OCI-LY7 (cell line): ENCODE data around the gene AKAP10. TPM values are rescaled to one million over a fixed set of nuclear protein-coding genes. Genes with fewer than 3 reads are reported as not detected.
A peak's percentile ranks its signal among the peaks of the same experiment; 100 is the strongest.

Experiments
- BruUV-seq: library from RNA; stranded (reverse); fragments of 400-500 nt; replicated peaks from 2 replicates; lab custom pipeline; 2021; lab: Mats Ljungman, UMichigan
- CTCF ChIA-PET: fragments of 300-600 bp; sonication (Branson Sonifier 250); formaldehyde crosslinking; loops from one replicate; lab custom pipeline; 2022; ENCODE audit warnings: antibody characterized with exemption; ENCODE audit not compliant: unreplicated experiment; lab: Charles Lee
- POLR2A ChIA-PET: fragments of 300-600 bp; sonication (Branson Sonifier 250); formaldehyde crosslinking; loops from one replicate; lab custom pipeline; 2022; ENCODE audit warnings: antibody characterized with exemption; lab: Charles Lee
- DNase-seq: peaks from one replicate; pipeline ENCODE4 v3.0.0-alpha.2; 2015; ENCODE audit warnings: low spot score
- H2AFZ ChIP-seq: fragments of 200-600 bp; sonication (generic), shearing (Covaris generic); 2 replicates; pipeline ENCODE4 v1.6.1; 2014; ENCODE audit warnings: mild to moderate bottlenecking, antibody characterized with exemption, low read length, moderate library complexity
- H3K27ac ChIP-seq: fragments of 200-600 bp; sonication (generic); 2 replicates; pipeline ENCODE4 v1.5.1; 2014; ENCODE audit warnings: mixed run types, low read depth, mild to moderate bottlenecking, moderate library complexity, low read length, inconsistent platforms; ENCODE audit not compliant: poor library complexity, severe bottlenecking
- H3K36me3 ChIP-seq: fragments of 200-600 bp; sonication (generic); 2 replicates; pipeline ENCODE4 v1.6.1; 2014; ENCODE audit warnings: mild to moderate bottlenecking, antibody characterized with exemption, low read length, moderate library complexity, mixed read lengths; ENCODE audit not compliant: insufficient read depth
- H3K4me1 ChIP-seq: fragments of 200-600 bp; sonication (generic); 2 replicates; pipeline ENCODE4 v1.5.1; 2014; ENCODE audit warnings: mild to moderate bottlenecking, low read length; ENCODE audit not compliant: insufficient read depth, poor library complexity, severe bottlenecking
- H3K4me2 ChIP-seq: fragments of 200-600 bp; sonication (generic); 2 replicates; pipeline ENCODE4 v1.6.1; 2014; ENCODE audit warnings: mild to moderate bottlenecking, low read length
- H3K4me3 ChIP-seq: fragments of 200-600 bp; sonication (generic); 2 replicates; pipeline ENCODE4 v1.5.1; 2014; ENCODE audit warnings: mild to moderate bottlenecking, low read depth, low read length; ENCODE audit not compliant: poor library complexity, severe bottlenecking
- H3K79me2 ChIP-seq: fragments of 200-600 bp; sonication (generic); 2 replicates; pipeline ENCODE4 v1.6.1; 2016; ENCODE audit warnings: low read depth, mild to moderate bottlenecking, low read length, moderate library complexity, mixed read lengths; ENCODE audit not compliant: insufficient read depth
- H3K9me2 ChIP-seq: fragments of 200-600 bp; sonication (generic); 2 replicates; pipeline ENCODE4 v1.6.1; 2016; ENCODE audit warnings: mild to moderate bottlenecking, low read length, mixed read lengths; ENCODE audit not compliant: insufficient read depth
- H3K9me3 ChIP-seq: fragments of 200-600 bp; sonication (generic); 2 replicates; pipeline ENCODE4 v1.6.1; 2014; ENCODE audit warnings: mild to moderate bottlenecking, mixed run types, low read length, mixed read lengths
- H4K20me1 ChIP-seq: fragments of 200-600 bp; sonication (generic); 2 replicates; pipeline ENCODE4 v1.6.1; 2014; ENCODE audit warnings: mild to moderate bottlenecking, antibody characterized with exemption, low read length, moderate library complexity, mixed read lengths; ENCODE audit not compliant: insufficient read depth
- EZH2phosphoT487 ChIP-seq: fragments of 200-600 bp; sonication (generic); IDR thresholded peaks from 2 replicates; pipeline ENCODE4 v1.6.1; 2018; ENCODE audit warnings: low read depth, borderline replicate concordance, mild to moderate bottlenecking, mixed run types, antibody characterized with exemption, low read length, moderate library complexity, mixed read lengths
- intact Hi-C: fragments of 100-400 bp; cut with micrococcal nuclease; formaldehyde crosslinking; loops from one replicate; pipeline ENCODE4 v1.10.0; 2022; ENCODE audit not compliant: unreplicated experiment
- total RNA-seq, 2 experiments: library from RNA; depleted of rRNA in 1 of 2; stranded (reverse); fragments of >200 nt in 1 of 2; shearing (Covaris generic) in 1 of 2; gene quantifications; 2 replicates each; pipeline ENCODE4 v1.2.3, GENCODE V29; 2014 to 2022
- TF ChIP-seq, protein P1 (sequence below): fragments of 200-600 bp; sonication (generic); conservative IDR thresholded peaks from 2 replicates; pipeline ENCODE4 v1.5.1; 2014; ENCODE audit warnings: mild to moderate bottlenecking, antibody characterized with exemption, low read length, moderate library complexity, mixed read lengths

Gene AKAP10
- total RNA-seq, 2 experiments from 2014 or later, result 20.5 to 35.7 TPM

DNA sequence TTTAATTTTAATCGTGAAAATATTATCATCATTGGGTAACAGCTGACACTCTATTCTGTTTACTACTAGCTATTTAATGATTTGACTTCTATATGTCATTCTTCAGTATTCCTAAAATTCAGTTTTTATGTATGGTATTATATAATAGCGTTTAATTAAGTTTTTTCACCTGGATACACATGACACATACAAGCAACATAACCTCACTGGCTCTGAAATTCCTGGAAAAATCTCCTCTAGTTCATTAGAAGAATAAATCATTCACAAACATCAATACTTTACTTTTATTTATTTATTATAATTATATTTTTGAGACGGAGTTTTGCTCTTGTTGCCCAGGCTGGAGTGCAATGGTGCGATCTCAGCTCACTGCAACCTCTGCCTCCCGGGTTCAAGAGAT, 44.0 kb downstream of the AKAP10 start:
- DNase-seq, result no peak
- CTCF ChIA-PET, result no interaction called here
- BruUV-seq, result no TSS peak
- POLR2A ChIA-PET, result interaction anchor here (0.6 kb wide), 1 partner anchor 51 kb away, joined by 3 read pairs; no protein-coding TSS in a partner anchor
- H3K4me1 ChIP-seq, result no peaks in the 10 kb centered on the region
- no peaks in the 10 kb centered on the region for H3K9me3 ChIP-seq
- intact Hi-C loops, result no loop called here
- H4K20me1 ChIP-seq, result no peaks in the 10 kb centered on the region
- H3K27ac ChIP-seq, result no peak overlapping the region
- H3K4me3 ChIP-seq, result no peak overlapping the region
- H3K4me2 ChIP-seq, result no peak overlapping the region
- H3K9me2 ChIP-seq, result no peaks in the 10 kb centered on the region
- peaks cover 86% of the 10 kb centered on the region for H3K36me3 ChIP-seq
- no peaks in the 10 kb centered on the region for H3K79me2 ChIP-seq
- H2AFZ ChIP-seq, result no peak overlapping the region
- TF ChIP-seq, protein P1, sequence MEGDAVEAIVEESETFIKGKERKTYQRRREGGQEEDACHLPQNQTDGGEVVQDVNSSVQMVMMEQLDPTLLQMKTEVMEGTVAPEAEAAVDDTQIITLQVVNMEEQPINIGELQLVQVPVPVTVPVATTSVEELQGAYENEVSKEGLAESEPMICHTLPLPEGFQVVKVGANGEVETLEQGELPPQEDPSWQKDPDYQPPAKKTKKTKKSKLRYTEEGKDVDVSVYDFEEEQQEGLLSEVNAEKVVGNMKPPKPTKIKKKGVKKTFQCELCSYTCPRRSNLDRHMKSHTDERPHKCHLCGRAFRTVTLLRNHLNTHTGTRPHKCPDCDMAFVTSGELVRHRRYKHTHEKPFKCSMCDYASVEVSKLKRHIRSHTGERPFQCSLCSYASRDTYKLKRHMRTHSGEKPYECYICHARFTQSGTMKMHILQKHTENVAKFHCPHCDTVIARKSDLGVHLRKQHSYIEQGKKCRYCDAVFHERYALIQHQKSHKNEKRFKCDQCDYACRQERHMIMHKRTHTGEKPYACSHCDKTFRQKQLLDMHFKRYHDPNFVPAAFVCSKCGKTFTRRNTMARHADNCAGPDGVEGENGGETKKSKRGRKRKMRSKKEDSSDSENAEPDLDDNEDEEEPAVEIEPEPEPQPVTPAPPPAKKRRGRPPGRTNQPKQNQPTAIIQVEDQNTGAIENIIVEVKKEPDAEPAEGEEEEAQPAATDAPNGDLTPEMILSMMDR, result no peak
- no peak for TF ChIP-seq EZH2phosphoT487

- H3K9me3 ChIP-seq, result no peaks in the 10 kb centered on the region
- H3K4me1 ChIP-seq, result no peaks in the 10 kb centered on the region
- no peak overlapping the region for H3K4me2 ChIP-seq
- DNase-seq, result no peak
- POLR2A ChIA-PET, result no interaction called here
- CTCF ChIA-PET, result interaction anchor here (0.6 kb wide), 1 partner anchor 1601 kb away, joined by 3 read pairs; no protein-coding TSS in a partner anchor
- TF ChIP-seq EZH2phosphoT487, result no peak
- TF ChIP-seq, protein P1, result no peak
- no peaks in the 10 kb centered on the region for H3K9me2 ChIP-seq
- no peak overlapping the region for H3K4me3 ChIP-seq
- H2AFZ ChIP-seq, result no peak overlapping the region
- peaks cover 87% of the 10 kb centered on the region for H3K36me3 ChIP-seq
- TSS peak; percentile 56 for BruUV-seq
- H4K20me1 ChIP-seq, result no peaks in the 10 kb centered on the region
- no peak overlapping the region for H3K27ac ChIP-seq
- intact Hi-C loops, result no loop called here
- H3K79me2 ChIP-seq, result no peaks in the 10 kb centered on the region
Measured at GRCh38 chr17:19933221-19933620, 44.4 kb downstream of the AKAP10 start.

DNA sequence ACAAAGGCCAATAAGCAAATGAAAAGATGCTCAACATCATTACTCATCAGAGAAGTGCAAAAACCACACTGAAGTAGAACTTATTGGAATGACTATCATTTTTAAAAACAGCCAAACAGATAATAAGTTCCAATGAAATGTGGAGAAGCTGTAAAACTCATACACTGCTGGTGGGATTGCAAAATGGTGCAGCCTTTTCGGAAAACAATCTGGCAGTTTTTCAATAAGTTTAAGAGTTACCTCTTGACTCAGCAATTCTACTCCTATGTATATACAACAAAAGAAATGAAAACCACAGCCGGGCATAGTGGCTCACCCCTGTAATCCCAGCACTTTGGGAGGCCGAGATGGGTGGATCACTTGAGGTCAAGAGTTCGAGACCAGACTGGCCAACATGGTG, 49.3 kb downstream of the AKAP10 start:
- intact Hi-C loops, result no loop called here
- ChIA-PET POLR2A (interaction anchor here (1.6 kb wide), 1 partner anchor 17 kb away, joined by 6 read pairs; no protein-coding TSS in a partner anchor), CTCF (no interaction called here)
- H3K4me3 ChIP-seq, result no peak overlapping the region
- TF ChIP-seq, protein P1, result no peak
- no peak for TF ChIP-seq EZH2phosphoT487
- no peak overlapping the region for H3K27ac ChIP-seq
- no TSS peak for BruUV-seq
- H3K79me2 ChIP-seq, result no peaks in the 10 kb centered on the region
- no peak overlapping the region for H3K4me2 ChIP-seq
- H3K9me3 ChIP-seq, result no peaks in the 10 kb centered on the region
- DNase-seq, result no peak
- H3K36me3 ChIP-seq, result peaks cover 93% of the 10 kb centered on the region
- no peaks in the 10 kb centered on the region for H4K20me1 ChIP-seq
- H3K9me2 ChIP-seq, result no peaks in the 10 kb centered on the region
- H3K4me1 ChIP-seq, result no peaks in the 10 kb centered on the region
- no peak overlapping the region for H2AFZ ChIP-seq
